HepG2 (cell line): ENCODE data around the gene TBC1D14. TPM values are rescaled to one million over a fixed set of nuclear protein-coding genes. Genes with fewer than 3 reads are reported as not detected.

Experiments
- ATAC-seq: fragments of 200-7000 bp; cut with Tn5 transposase; 3 replicates; pipeline ENCODE4 v1.9.1; 2020; ENCODE audit warnings: mild to moderate bottlenecking, moderate library complexity
- BruUV-seq: library from RNA; stranded (reverse); fragments of 400-500 nt; replicated peaks from 2 replicates; lab custom pipeline; 2021; lab: Mats Ljungman, UMichigan
- CTCF ChIA-PET: fragments of 300-600 bp; formaldehyde crosslinking; extraction: SDS; loops from one replicate; lab custom pipeline; 2021; ENCODE audit warnings: low total read pairs, inconsistent platforms, low intra/inter-chr PET ratio; lab: Yijun Ruan, JAX
- POLR2A ChIA-PET: fragments of 350-600 bp; sonication (Branson Sonifier 250); formaldehyde crosslinking; loops from one replicate; lab custom pipeline; 2020; ENCODE audit warnings: antibody characterized with exemption, inconsistent platforms; lab: Yijun Ruan, JAX
- DNase-seq: peaks from one replicate; pipeline ENCODE4 v3.0.0-alpha.2; 2015; ENCODE audit warnings: low spot score
- FAIRE-seq: peaks from 3 replicates; lab custom pipeline; 2011; peaks lifted over from hg19 to GRCh38; lab: Jason Lieb, UNC
- H2AFZ ChIP-seq: one replicate; pipeline ENCODE4 v1.6.1; 2011; ENCODE audit warnings: low read length, inconsistent platforms
- H3K27ac ChIP-seq: fragments of 300-600 bp; 3 replicates; pipeline ENCODE4 v1.8.0; 2011; ENCODE audit warnings: mixed run types, mild to moderate bottlenecking, mixed read lengths, low read length, inconsistent platforms; ENCODE audit not compliant: insufficient read depth; ENCODE audit errors: extremely low read length
- H3K27me3 ChIP-seq, 2 experiments: fragments of 200-600 bp in 1 of 2; 2 replicates in 1 of 2; 3 replicates in 1 of 2; pipeline versions ENCODE4 v1.6.0 to v1.8.0; 2011; ENCODE audit warnings: low read length in 2 of 2, mild to moderate bottlenecking in 2 of 2, moderate library complexity in 2 of 2, inconsistent platforms in 1 of 2; ENCODE audit not compliant: insufficient read depth in 2 of 2, control insufficient read depth in 1 of 2
- H3K36me3 ChIP-seq, 2 experiments: fragments of 200-600 bp in 1 of 2; replicated peaks in 1 of 2; 2 replicates in 1 of 2; 3 replicates in 1 of 2; pipeline versions ENCODE4 v1.5.1 to v1.8.0; 2011; ENCODE audit warnings: low read length in 2 of 2, inconsistent platforms in 1 of 2; ENCODE audit not compliant: insufficient read depth in 2 of 2, control insufficient read depth in 1 of 2
- H3K4me1 ChIP-seq: 2 replicates; pipeline ENCODE4 v1.5.1; 2012; ENCODE audit warnings: low read length, inconsistent platforms; ENCODE audit not compliant: insufficient read depth
- H3K4me2 ChIP-seq: 2 replicates; pipeline ENCODE4 v1.6.0; 2011; ENCODE audit warnings: low read depth, low read length, inconsistent platforms
- H3K4me3 ChIP-seq, 3 experiments: fragments of 200-600 bp in 1 of 3; sonication (generic), shearing (Covaris generic) in 1 of 3; replicated peaks in 1 of 3; 2 replicates each; pipeline ENCODE4 v1.5.1; 2011 to 2016; ENCODE audit warnings: low read length in 3 of 3, inconsistent platforms in 2 of 3, low read depth in 2 of 3, mild to moderate bottlenecking in 2 of 3, control low read depth in 1 of 3, mixed read lengths in 1 of 3; ENCODE audit not compliant: insufficient read depth in 1 of 3
- H3K79me2 ChIP-seq: one replicate; pipeline ENCODE4 v1.6.1; 2011; ENCODE audit warnings: low read length, inconsistent platforms; ENCODE audit not compliant: insufficient read depth
- H3K9ac ChIP-seq: 2 replicates; pipeline ENCODE4 v1.6.0; 2011; ENCODE audit warnings: mild to moderate bottlenecking, low read depth, low read length, inconsistent platforms; ENCODE audit not compliant: insufficient read depth
- H3K9me3 ChIP-seq: 2 replicates; pipeline ENCODE4 v1.5.1; 2012; ENCODE audit warnings: mild to moderate bottlenecking, low read length
- H4K20me1 ChIP-seq: 2 replicates; pipeline ENCODE4 v1.6.0; 2011; ENCODE audit warnings: inconsistent platforms, mild to moderate bottlenecking, low read length, moderate library complexity; ENCODE audit not compliant: insufficient read depth
- KAT8 ChIP-seq: IDR thresholded peaks from 2 replicates; pipeline ENCODE4 v1.6.1; 2016; ENCODE audit warnings: missing genetic modification reagents, missing compliant biosample characterization
- KDM5B ChIP-seq: sonication (generic); formaldehyde crosslinking; IDR thresholded peaks from 2 replicates; pipeline ENCODE4 v1.4.0; 2020; ENCODE audit warnings: missing genetic modification reagents, mild to moderate bottlenecking, borderline replicate concordance
- ZNF225 ChIP-seq: sonication (generic); formaldehyde crosslinking; IDR thresholded peaks from 2 replicates; pipeline ENCODE4 v1.4.0; 2020; ENCODE audit warnings: mild to moderate bottlenecking, missing genetic modification reagents
- ZNF234 ChIP-seq: sonication (generic); formaldehyde crosslinking; conservative IDR thresholded peaks from 2 replicates; pipeline ENCODE4 v1.5.1; 2020; ENCODE audit warnings: mild to moderate bottlenecking, missing genetic modification reagents
- ZNF558 ChIP-seq: sonication (generic); formaldehyde crosslinking; IDR thresholded peaks from 2 replicates; pipeline ENCODE4 v1.9.0; 2022; ENCODE audit warnings: mild to moderate bottlenecking, missing genetic modification reagents, borderline replicate concordance
- ZNF713 ChIP-seq: sonication (generic); formaldehyde crosslinking; IDR thresholded peaks from 2 replicates; pipeline ENCODE4 v1.4.0; 2020; ENCODE audit warnings: mild to moderate bottlenecking, missing genetic modification reagents
- ZNF83 ChIP-seq: sonication (generic); formaldehyde crosslinking; IDR thresholded peaks from 2 replicates; pipeline ENCODE4 v1.4.0; 2020; ENCODE audit warnings: missing genetic modification reagents, mild to moderate bottlenecking, borderline replicate concordance
- WGBS: methylation state at CpG from one replicate; pipeline ENCODE4 v1.1.6; 2017; ENCODE audit warnings: low lambda C conversion rate; 5-methylcytosine and 5-hydroxymethylcytosine counted together
- in situ Hi-C: cut with HindIII; loops from 2 replicates; pipeline ENCODE4 v1.10.0; 2017; ENCODE audit warnings: low pct_unique_long_range_greater_than_20kb; ENCODE audit not compliant: extremely low pct_ligation_motif_present
- intact Hi-C: fragments of 100-400 bp; cut with micrococcal nuclease; formaldehyde crosslinking; loops from one replicate; pipeline ENCODE4 v1.10.0; 2022; ENCODE audit not compliant: unreplicated experiment
- polyA plus RNA-seq, 8 experiments: library from polyadenylated mRNA; depleted of rRNA in 3 of 8; stranded (reverse) in 7 of 8; unstranded in 1 of 8; fragments of >200 nt; fragmentation: Illumina TruSeq in 4 of 8; extraction: Trizol in 4 of 8; gene quantifications; 2 replicates each; pipeline versions ENCODE4 v1.2.1 to v1.2.3, GENCODE V29; 2011 to 2016; ENCODE audit warnings: low read depth in 4 of 8, missing spikeins in 1 of 8, mixed read lengths in 1 of 8; ENCODE audit not compliant: insufficient read depth in 1 of 8
- total RNA-seq, 5 experiments: library from RNA; depleted of rRNA; stranded (reverse); fragments of >200 nt; fragmentation: Illumina TruSeq; extraction: Trizol; gene quantifications; 2 replicates each; pipeline ENCODE4 v1.2.3, GENCODE V29; 2016; ENCODE audit warnings: low read depth in 1 of 5
- TF ChIP-seq, protein P1 (sequence below): sonication (generic); formaldehyde crosslinking; IDR thresholded peaks from 2 replicates; pipeline ENCODE4 v1.4.0; 2020; ENCODE audit warnings: missing genetic modification reagents, mild to moderate bottlenecking, borderline replicate concordance
- TF ChIP-seq, protein P2 (sequence below): sonication (generic); formaldehyde crosslinking; IDR thresholded peaks from 2 replicates; pipeline ENCODE4 v1.4.0; 2020; ENCODE audit warnings: missing genetic modification reagents

The TBC1D14 gene
- total and polyA plus RNA-seq, 2 of the 13 experiments (the other 11 are each of a cell fraction or from before 2014, with no cell fraction given): 29.5 to 46.5 TPM

DNA sequence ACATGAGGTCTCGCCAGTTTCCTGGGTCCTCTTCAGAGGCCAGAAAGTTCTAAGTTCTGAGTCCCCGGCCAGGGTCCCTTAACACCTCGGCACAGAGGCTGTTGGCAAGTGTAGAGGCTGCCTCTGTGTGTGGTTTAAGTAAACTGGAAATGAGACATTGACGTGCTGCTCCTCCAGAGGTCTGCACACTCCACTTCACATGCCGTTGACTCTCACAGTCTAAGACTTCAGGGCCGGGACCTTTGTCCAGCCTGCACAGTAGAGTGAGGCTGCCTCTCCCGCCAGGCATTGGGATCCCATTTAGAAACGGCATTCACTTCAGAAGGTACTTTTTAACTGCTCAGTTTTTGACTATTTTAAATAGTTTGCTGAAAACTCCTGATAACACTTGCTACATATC lies 123.0 kb downstream of the TBC1D14 start:
- H2AFZ ChIP-seq: no peak overlapping the region
- H3K4me3 ChIP-seq: no peak overlapping the region
- no peak for ATAC-seq
- H3K27ac ChIP-seq: no peak overlapping the region
- ChIA-PET CTCF (no interaction called here), POLR2A (no interaction called here)
- no peak overlapping the region for H3K4me2 ChIP-seq
- FAIRE-seq: no peak
- H3K79me2 ChIP-seq: no peaks in the 10 kb centered on the region
- H3K36me3 ChIP-seq: peaks cover 13 to 41% of the 10 kb centered on the region in 2 experiments
- H3K4me1 ChIP-seq: peaks cover 51% of the 10 kb centered on the region
- no peak for DNase-seq
- H3K27me3 ChIP-seq: no peaks in the 10 kb centered on the region
- H4K20me1 ChIP-seq: 0 out of 2 replicates have a peak, but pooled peaks cover 4% of the 10 kb centered on the region
- no peak for TF ChIP-seq ZNF713 (CRISPR knock-in tag)
- TF ChIP-seq ZNF558: no peak
- no peak for TF ChIP-seq ZNF234 (CRISPR knock-in tag)
- H3K9ac ChIP-seq: no peak overlapping the region
- intact Hi-C loops (no loop called here), in situ Hi-C loops (no loop called here)
- no peaks in the 10 kb centered on the region for H3K9me3 ChIP-seq
- 86% methylated on average over 7 of the region's 8 CpGs for WGBS
- BruUV-seq: no TSS peak

DNA sequence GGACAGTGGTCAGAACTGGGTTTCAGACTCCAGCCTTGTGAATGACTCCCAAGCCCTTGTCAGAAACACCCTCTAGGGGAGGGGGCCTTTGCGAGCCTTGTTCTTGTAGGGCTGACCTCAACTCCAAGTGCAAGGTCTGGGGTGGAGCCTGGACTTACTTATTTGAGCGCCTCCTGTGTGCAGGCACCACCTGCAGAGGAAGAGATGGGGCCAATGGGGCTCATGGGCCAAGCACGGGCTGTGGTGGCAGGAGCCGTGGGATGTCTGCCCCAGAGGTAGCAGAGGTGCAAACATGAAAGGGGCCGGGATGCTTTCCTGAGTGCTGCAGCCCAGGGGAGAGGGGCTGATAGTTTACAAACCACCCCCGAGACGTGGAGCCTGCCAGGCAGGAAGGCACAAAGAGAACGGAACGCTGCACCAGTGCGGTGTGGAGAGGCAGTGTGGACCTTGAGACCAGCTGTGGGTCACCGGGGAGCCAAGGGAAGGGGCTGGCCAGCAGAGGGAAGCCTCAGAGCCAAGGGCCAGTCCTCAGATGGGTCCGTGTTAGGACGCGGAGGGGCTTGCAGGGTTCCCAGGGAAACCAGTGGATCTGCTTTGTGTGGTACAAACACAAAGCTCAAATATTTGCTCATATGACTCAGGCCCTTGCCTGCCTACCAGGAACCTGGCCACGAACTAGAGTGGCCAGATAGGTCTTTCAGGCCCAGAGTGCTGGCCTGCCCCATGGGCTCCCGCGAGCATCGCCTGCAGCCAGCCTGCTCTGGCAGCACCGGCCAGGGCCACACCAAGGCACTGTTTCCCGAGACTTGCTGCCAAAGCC lies 124.8 kb downstream of the TBC1D14 start:
- 1% methylated on average over 12 of the region's 20 CpGs for WGBS
- ATAC-seq (peak; percentile 91), FAIRE-seq (peak; percentile 84), DNase-seq (peak; percentile 91)
- intact Hi-C loops (no loop called here), in situ Hi-C loops (no loop called here)
- BruUV-seq: no TSS peak
- Histone ChIP-seq H3K9ac (peak overlapping the region; percentile 40), H2AFZ (no peak overlapping the region), H3K27me3 (no peaks in the 10 kb centered on the region), H3K9me3 (no peaks in the 10 kb centered on the region), H3K4me2 (peak overlapping the region; percentile 80), H3K4me1 (peaks cover 45% of the 10 kb centered on the region), H3K27ac (peak overlapping the region; percentile 66), H3K79me2 (no peaks in the 10 kb centered on the region), H3K36me3 (peaks cover 12 to 28% of the 10 kb centered on the region in 2 experiments), H3K4me3 (peak overlapping the region; percentile 24 to 60 (median 34); a peak in 4 of 6 replicates), H4K20me1 (0 out of 2 replicates have a peak, but pooled peaks cover 4% of the 10 kb centered on the region)
- POLR2A ChIA-PET: interaction anchor here (0.7 to 1.7 kb wide), 10 partner anchors 9 to 318 kb away, joined by 3 to 21 read pairs (median 4); partner anchors contain the start of genes BLOC1S4, GRPEL1 and TADA2B
- CTCF ChIA-PET: interaction anchor here (1.5 kb wide), 1 partner anchor 36 kb away, joined by 5 read pairs; no protein-coding TSS in a partner anchor
- peak; percentile 69 for TF ChIP-seq KAT8 (CRISPR knock-in tag)
- peak; percentile 96 for TF ChIP-seq KDM5B (CRISPR knock-in tag)
- TF ChIP-seq ZNF83 (CRISPR knock-in tag): no peak
- TF ChIP-seq, protein P1, sequence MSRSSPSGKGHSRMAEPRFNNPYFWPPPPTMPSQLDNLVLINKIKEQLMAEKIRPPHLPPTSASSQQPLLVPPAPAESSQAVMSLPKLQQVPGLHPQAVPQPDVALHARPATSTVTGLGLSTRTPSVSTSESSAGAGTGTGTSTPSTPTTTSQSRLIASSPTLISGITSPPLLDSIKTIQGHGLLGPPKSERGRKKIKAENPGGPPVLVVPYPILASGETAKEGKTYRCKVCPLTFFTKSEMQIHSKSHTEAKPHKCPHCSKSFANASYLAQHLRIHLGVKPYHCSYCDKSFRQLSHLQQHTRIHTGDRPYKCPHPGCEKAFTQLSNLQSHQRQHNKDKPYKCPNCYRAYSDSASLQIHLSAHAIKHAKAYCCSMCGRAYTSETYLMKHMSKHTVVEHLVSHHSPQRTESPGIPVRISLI (CRISPR knock-in tag): peak; percentile 23; the same call in 1 of the 2 replicates
- peak; percentile 82; the same call in 1 of the 2 replicates for TF ChIP-seq ZNF225
- TF ChIP-seq, protein P2, sequence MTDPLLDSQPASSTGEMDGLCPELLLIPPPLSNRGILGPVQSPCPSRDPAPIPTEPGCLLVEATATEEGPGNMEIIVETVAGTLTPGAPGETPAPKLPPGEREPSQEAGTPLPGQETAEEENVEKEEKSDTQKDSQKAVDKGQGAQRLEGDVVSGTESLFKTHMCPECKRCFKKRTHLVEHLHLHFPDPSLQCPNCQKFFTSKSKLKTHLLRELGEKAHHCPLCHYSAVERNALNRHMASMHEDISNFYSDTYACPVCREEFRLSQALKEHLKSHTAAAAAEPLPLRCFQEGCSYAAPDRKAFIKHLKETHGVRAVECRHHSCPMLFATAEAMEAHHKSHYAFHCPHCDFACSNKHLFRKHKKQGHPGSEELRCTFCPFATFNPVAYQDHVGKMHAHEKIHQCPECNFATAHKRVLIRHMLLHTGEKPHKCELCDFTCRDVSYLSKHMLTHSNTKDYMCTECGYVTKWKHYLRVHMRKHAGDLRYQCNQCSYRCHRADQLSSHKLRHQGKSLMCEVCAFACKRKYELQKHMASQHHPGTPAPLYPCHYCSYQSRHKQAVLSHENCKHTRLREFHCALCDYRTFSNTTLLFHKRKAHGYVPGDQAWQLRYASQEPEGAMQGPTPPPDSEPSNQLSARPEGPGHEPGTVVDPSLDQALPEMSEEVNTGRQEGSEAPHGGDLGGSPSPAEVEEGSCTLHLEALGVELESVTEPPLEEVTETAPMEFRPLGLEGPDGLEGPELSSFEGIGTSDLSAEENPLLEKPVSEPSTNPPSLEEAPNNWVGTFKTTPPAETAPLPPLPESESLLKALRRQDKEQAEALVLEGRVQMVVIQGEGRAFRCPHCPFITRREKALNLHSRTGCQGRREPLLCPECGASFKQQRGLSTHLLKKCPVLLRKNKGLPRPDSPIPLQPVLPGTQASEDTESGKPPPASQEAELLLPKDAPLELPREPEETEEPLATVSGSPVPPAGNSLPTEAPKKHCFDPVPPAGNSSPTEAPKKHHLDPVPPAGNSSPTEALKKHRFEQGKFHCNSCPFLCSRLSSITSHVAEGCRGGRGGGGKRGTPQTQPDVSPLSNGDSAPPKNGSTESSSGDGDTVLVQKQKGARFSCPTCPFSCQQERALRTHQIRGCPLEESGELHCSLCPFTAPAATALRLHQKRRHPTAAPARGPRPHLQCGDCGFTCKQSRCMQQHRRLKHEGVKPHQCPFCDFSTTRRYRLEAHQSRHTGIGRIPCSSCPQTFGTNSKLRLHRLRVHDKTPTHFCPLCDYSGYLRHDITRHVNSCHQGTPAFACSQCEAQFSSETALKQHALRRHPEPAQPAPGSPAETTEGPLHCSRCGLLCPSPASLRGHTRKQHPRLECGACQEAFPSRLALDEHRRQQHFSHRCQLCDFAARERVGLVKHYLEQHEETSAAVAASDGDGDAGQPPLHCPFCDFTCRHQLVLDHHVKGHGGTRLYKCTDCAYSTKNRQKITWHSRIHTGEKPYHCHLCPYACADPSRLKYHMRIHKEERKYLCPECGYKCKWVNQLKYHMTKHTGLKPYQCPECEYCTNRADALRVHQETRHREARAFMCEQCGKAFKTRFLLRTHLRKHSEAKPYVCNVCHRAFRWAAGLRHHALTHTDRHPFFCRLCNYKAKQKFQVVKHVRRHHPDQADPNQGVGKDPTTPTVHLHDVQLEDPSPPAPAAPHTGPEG (CRISPR knock-in tag): no peak
